ENCODE measurements around the gene LRRC3. TPM values are rescaled to one million over a fixed set of nuclear protein-coding genes. Genes with fewer than 3 reads are reported as not detected.
"Not testable (repeated sequence)": the region's sequence is repeated elsewhere in the genome, so short reads cannot be mapped to it uniquely, and the experiment has no call there.

The LRRC3 gene
- total RNA-seq, 2 experiments from 2014 or later, result 0.55 to 0.61 TPM

GRCh38 chr21:44502171-44502958, 47.1 kb downstream of the LRRC3 start:
- H3K4me1 ChIP-seq (ENCODE audit: insufficient read depth, low read length), result peaks cover 7% of the 10 kb centered on the region
- H3K4me3 Mint-ChIP-seq, result no peak overlapping the region
- H3K27ac Mint-ChIP-seq, result no peak overlapping the region
- no peak overlapping the region for H3K27ac ChIP-seq (ENCODE audit: low read depth in 1 of 2, low read length in 2 of 2)
- DNase-seq (no peak), ATAC-seq (ENCODE audit: poor library complexity) (no peak)
- no peak overlapping the region for H3K4me3 ChIP-seq (ENCODE audit: low read length)
- peaks cover 0 to 2% of the 10 kb centered on the region in 2 experiments for H3K27me3 ChIP-seq (ENCODE audit: control insufficient read depth in 1 of 2, insufficient read depth in 2 of 2, low read length in 2 of 2)
- H3K4me1 Mint-ChIP-seq (ENCODE audit: low read depth), result no peaks in the 10 kb centered on the region
- peaks cover 6% of the 10 kb centered on the region for H3K27me3 Mint-ChIP-seq
- no peaks in the 10 kb centered on the region for H3K36me3 ChIP-seq (ENCODE audit: insufficient read depth, low read length)
- H3K9me3 Mint-ChIP-seq, result no peaks in the 10 kb centered on the region
- H3K9me3 ChIP-seq (ENCODE audit: control insufficient read depth in 1 of 2, insufficient read depth in 1 of 2, low read length in 2 of 2), result no peaks in the 10 kb centered on the region
- H3K36me3 Mint-ChIP-seq (ENCODE audit: low read depth), result no peaks in the 10 kb centered on the region
- no peak for TF ChIP-seq CTCF (IDR thresholded peaks at IDR 0.05)
- ChIA-PET POLR2A (no interaction called here), CTCF (no interaction called here)
- intact Hi-C loops (cut with DNase I, micrococcal nuclease), result loop anchor here in 1 of 2 experiments (10.0 kb wide), 1 partner anchor 622 kb away; no protein-coding TSS in a partner anchor

GRCh38 chr21:44503006-44503889, 47.9 kb downstream of the LRRC3 start:
- H3K4me3 Mint-ChIP-seq; DNase-seq; H3K9me3 Mint-ChIP-seq; H3K27ac Mint-ChIP-seq; H3K4me1 ChIP-seq (ENCODE audit: insufficient read depth, low read length); H3K36me3 ChIP-seq (ENCODE audit: insufficient read depth, low read length); CTCF ChIA-PET; H3K27me3 ChIP-seq (ENCODE audit: control insufficient read depth in 1 of 2, insufficient read depth in 2 of 2, low read length in 2 of 2); ATAC-seq (ENCODE audit: poor library complexity); H3K4me3 ChIP-seq (ENCODE audit: low read length); H3K27ac ChIP-seq (ENCODE audit: low read depth in 1 of 2, low read length in 2 of 2); H3K36me3 Mint-ChIP-seq (ENCODE audit: low read depth); H3K4me1 Mint-ChIP-seq (ENCODE audit: low read depth); H3K27me3 Mint-ChIP-seq; H3K9me3 ChIP-seq (ENCODE audit: control insufficient read depth in 1 of 2, insufficient read depth in 1 of 2, low read length in 2 of 2); POLR2A ChIA-PET: not testable (repeated sequence)
- intact Hi-C loops (cut with DNase I, micrococcal nuclease), result loop anchor here in 1 of 2 experiments (10.0 kb wide), 1 partner anchor 622 kb away; no protein-coding TSS in a partner anchor

GRCh38 chr21:44503901-44504399, 48.6 kb downstream of the LRRC3 start:
- Mint-ChIP-seq H3K27ac (no peak overlapping the region), H3K9me3 (no peaks in the 10 kb centered on the region), H3K36me3 (ENCODE audit: low read depth) (no peaks in the 10 kb centered on the region), H3K4me1 (ENCODE audit: low read depth) (no peaks in the 10 kb centered on the region), H3K4me3 (no peak overlapping the region), H3K27me3 (no peaks in the 10 kb centered on the region)
- H3K4me3 ChIP-seq (ENCODE audit: low read length), result no peak overlapping the region
- no peak for TF ChIP-seq CTCF (IDR thresholded peaks at IDR 0.05)
- peaks cover 0 to 2% of the 10 kb centered on the region in 2 experiments for H3K27me3 ChIP-seq (ENCODE audit: control insufficient read depth in 1 of 2, insufficient read depth in 2 of 2, low read length in 2 of 2)
- H3K36me3 ChIP-seq (ENCODE audit: insufficient read depth, low read length), result no peaks in the 10 kb centered on the region
- no peak for ATAC-seq (ENCODE audit: poor library complexity)
- H3K4me1 ChIP-seq (ENCODE audit: insufficient read depth, low read length), result peaks cover 7% of the 10 kb centered on the region
- H3K27ac ChIP-seq (ENCODE audit: low read depth in 1 of 2, low read length in 2 of 2), result no peak overlapping the region
- DNase-seq, result peak in 3 of 14 experiments; percentile 8 to 24 (median 22)
- CTCF ChIA-PET, result no interaction called here
- intact Hi-C loops (cut with DNase I, micrococcal nuclease), result loop anchor here in 1 of 2 experiments (10.0 kb wide), 1 partner anchor 621 kb away; no protein-coding TSS in a partner anchor
- POLR2A ChIA-PET, result interaction anchor here (0.7 kb wide), 1 partner anchor 13 kb away, joined by 3 read pairs; no protein-coding TSS in a partner anchor
- H3K9me3 ChIP-seq (ENCODE audit: control insufficient read depth in 1 of 2, insufficient read depth in 1 of 2, low read length in 2 of 2), result no peaks in the 10 kb centered on the region
